Measurements from ENCODE around the gene TPCN2.
"Not testable (repeated sequence)": the region's sequence is repeated elsewhere in the genome, so short reads cannot be mapped to it uniquely, and the experiment has no call there.

TPCN2 gene

DNA sequence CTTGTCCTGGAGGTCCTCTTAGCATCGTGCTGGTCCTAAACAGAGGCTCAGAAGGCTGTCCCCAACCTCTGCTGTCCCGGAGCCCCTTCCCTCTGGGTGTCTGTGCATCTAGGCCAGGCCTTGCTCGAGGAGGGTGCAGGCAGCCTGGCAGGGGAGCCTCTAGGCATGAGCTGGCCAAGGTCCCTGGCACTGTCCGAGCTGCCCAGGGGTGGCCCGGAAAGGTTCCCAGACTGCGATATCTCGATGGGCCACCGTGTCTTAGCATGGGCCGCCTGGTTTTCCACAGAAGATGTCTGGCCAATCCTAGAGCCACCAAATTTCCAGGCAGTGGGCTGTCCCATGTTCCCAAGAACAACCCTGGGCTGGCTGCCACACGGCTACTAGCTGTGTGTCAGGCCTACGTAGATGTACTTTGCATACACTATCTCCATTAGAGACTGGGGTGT lies 82.4 kb downstream of the TPCN2 start:
- no peak for DNase-seq (ENCODE audit: low read depth)

GRCh38 chr11:69131644-69132300 lies 83.0 kb downstream of the TPCN2 start:
- DNase-seq (ENCODE audit: low read depth): no peak

GRCh38 chr11:69132301-69132670 lies 83.6 kb downstream of the TPCN2 start:
- no peak for DNase-seq (ENCODE audit: low read depth)

DNA sequence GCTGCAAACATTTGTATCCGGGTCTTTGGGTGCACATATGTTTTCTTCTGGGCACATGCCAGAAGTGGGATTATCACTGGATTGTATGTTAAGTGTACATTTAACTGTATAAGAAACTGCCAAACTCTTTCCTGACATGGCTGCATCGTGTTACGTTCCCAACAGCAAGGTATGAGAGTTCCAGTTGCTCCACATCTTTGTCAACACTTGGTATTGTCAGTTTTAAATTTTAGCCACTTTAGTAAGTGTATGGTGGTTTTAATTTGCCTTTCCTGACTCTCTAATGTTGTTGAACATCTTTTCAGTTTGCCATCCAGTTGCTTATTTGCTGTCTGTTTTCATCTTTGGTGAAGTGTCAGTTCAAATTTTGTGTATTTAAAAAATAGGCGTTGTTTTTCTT lies 84.5 kb downstream of the TPCN2 start:
- no peak for DNase-seq (ENCODE audit: low read depth)

- DNase-seq (ENCODE audit: low read depth): not testable (repeated sequence)
Observed at GRCh38 chr11:69134182-69134581, 85.5 kb downstream of the TPCN2 start.

- no peak for DNase-seq (ENCODE audit: low read depth)
Observed at GRCh38 chr11:69134957-69135356, 86.2 kb downstream of the TPCN2 start.

DNA sequence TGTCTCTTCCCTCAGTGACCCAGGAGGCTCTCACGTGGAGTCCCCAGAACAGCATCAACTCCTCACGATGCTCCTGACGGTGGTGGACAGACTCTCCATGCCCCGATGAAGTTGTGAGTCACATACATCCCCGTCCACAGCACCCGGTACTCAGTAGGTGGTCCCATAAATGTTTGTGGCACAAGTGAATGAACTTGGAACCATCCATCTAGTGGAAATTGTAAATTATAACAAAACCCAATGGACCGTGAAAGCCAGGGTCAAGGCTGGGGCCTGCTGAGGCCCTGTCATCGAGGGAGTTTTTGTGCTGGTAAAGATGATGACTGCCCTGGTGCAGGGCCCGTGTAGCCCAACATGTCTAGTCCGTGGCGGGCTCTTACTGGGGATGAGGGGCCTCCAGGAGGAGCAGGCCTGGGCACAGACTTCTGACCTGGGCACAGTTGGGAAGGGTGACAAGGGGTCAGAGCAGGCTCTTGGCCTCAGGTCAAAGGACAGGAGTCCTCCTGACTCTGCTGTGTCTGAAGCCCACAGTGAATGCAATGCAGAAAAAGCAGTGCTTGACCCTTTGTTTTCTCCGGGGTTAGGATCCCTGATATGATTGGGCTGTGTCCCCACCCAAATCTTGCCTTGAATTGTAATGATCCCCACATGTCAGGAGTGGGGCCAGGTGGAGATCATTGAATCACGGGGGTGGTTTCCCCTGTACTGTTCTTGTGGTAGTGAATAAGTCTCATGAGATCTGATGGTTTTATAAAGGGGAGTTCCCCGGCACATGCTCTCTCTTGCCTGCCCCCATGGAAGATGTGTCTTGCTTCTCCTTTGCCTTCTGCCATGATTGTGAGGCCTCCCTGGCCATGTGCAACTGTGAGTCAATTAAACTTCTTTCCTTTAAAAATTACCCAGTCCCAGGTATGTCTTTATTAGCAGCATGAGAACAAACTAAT lies 87.0 kb downstream of the TPCN2 start:
- no peak for DNase-seq (ENCODE audit: low read depth)

GRCh38 chr11:69136471-69136870 lies 87.7 kb downstream of the TPCN2 start:
- no peak for DNase-seq (ENCODE audit: low read depth)

GRCh38 chr11:69137151-69137844 lies 88.6 kb downstream of the TPCN2 start:
- no peak for DNase-seq (ENCODE audit: low read depth)

GRCh38 chr11:69138265-69138664 lies 89.5 kb downstream of the TPCN2 start:
- no peak for DNase-seq (ENCODE audit: low read depth)

DNA sequence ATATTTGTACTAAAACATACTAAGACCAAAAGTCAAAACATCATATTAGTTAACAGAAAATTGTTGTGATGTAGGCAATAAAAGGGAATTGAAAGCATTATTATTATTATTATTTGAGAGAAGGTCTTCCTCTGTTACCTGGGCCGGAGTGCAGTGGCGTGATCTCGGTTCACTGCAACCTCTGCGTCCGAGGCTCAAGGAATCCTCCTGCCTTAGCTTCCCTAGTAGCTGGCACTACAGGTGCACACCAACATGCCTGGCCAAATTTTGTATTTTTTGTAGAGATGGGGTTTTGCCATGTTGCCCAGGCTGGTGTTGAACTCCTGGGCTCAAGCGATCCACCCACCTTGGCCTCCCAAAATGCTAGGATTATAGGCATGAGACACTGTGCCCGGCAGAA lies 91.4 kb downstream of the TPCN2 start:
- DNase-seq (ENCODE audit: low read depth): not testable (repeated sequence)

GRCh38 chr11:69140635-69141034 lies 91.9 kb downstream of the TPCN2 start:
- DNase-seq (ENCODE audit: low read depth): no peak

- DNase-seq (ENCODE audit: low read depth): no peak
Observed at GRCh38 chr11:69141742-69142141, 93.0 kb downstream of the TPCN2 start.

DNA sequence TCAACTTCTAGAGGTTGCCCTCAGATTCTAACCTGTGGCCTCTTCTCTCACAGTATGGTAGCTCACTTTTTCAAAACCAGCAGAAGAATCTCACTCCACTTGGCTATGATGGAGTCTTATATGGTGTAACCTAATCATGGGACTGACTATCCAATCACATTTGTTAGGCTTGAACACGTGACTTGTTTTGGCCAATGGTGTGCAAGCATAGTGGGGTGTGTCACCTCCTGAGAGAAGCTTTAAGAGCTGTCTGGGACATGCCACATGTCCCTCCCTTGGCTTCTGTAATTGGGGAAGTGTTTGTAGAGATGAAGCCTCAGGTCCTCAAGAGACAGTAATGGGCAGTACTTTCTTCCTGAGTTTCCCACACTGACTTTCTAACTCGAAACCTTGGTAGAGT lies 94.2 kb downstream of the TPCN2 start:
- no peak for DNase-seq (ENCODE audit: low read depth)

- no peak for DNase-seq (ENCODE audit: low read depth)
Observed at GRCh38 chr11:69144316-69145049, 95.8 kb downstream of the TPCN2 start.

DNA sequence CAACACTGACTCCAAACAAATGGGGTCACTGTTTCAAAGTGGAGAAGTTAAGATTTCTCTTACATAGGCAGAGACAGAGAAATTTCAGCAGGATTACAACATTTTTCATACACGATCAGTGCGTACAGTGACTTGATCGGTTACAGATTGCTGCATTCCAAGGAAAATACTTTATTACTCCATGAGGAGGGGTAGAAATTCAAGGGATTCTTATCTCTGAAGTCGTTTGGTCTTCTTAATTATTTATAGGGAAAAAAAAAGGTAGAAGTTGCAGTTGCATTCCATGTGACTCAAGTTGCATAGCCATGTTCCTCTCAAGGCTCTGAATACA lies 96.3 kb downstream of the TPCN2 start:
- no peak for DNase-seq (ENCODE audit: low read depth)

DNA sequence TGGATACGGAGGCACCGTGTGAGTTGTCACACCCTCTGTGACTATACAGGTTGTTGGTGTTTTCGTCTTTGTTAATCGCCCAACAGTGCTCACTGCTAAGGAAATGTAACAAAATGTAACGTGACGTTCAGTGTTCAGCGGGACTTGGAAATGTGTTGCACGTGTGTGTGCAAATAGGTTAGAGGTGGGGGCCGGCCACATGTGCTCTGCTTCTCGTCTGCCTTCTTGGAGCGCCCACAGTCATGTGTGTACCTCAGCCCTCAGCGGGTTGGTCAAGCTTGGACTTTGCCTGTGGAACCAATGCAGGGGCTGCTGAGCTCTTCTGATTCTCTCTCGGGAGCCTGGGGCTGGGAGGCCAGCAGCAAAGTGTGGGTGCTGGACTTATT lies 99.6 kb downstream of the TPCN2 start:
- no peak for DNase-seq (ENCODE audit: low read depth)

GRCh38 chr11:69148806-69149205 lies 100.1 kb downstream of the TPCN2 start:
- DNase-seq (ENCODE audit: low read depth): no peak

DNA sequence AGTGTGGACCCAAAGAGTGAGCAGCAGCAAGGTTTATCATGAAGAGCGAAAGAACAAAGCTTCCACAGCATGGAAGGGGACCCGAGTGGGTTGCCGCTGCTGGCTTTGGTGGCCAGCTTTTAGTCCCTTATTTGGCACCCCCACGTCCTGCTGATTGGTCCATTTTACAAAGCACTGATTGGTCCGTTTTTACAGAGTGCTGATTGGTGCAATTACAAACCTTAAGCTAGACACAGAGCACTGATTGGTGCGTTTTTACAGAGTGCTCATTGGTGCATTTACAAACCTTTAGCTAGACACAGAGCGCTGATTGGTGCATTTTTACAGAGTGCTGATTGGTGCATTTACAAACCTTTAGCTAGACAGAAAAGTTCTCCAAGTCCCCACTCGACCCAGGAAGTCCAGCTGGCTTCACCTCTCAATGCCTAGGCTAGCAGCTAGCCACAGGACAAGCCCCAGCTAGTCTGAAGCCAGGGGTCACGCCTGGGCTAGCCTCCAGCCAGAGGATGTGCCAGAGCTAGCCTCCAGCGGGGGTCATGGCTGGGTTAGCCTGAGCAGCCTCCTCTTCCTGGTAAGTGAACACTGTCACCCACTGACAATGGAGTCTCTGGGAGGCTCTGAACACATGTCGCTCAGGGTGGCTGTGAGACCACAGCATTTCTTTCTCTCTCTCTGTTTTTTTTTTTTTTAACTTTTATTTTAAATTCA lies 100.8 kb downstream of the TPCN2 start:
- not testable (repeated sequence) for DNase-seq (ENCODE audit: low read depth)

- no peak for DNase-seq (ENCODE audit: low read depth)
Observed at GRCh38 chr11:69150175-69150574, 101.4 kb downstream of the TPCN2 start.

DNA sequence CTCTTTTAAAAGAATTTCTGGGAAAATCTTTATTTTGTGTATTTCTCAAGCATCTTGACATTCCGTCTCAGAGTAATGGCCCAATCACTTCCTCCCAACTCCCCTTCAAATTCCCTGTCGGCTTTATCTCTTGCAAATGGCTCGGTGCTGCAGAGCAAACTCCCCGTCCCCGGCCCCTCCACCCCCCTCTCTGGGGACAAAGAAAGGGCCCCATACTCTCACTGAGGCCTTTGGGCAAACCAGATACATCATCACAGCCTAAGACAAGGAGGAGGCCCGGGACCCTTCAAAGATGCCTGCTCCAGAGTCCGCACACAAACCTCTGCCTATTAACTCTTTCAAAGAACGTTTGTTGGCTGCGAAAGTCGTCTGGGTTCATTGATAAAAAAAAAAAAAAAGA lies 103.1 kb downstream of the TPCN2 start:
- DNase-seq (ENCODE audit: low read depth): no peak
